GM18870 (cell line): ENCODE data around the gene INKA2.

Experiments
- ATAC-seq: cut with Tn5 transposase; IDR thresholded peaks from one replicate; pipeline ENCODE4 v1.9.1; 2021; ENCODE audit warnings: moderate library complexity; ENCODE audit not compliant: unreplicated experiment

INKA2 gene

DNA sequence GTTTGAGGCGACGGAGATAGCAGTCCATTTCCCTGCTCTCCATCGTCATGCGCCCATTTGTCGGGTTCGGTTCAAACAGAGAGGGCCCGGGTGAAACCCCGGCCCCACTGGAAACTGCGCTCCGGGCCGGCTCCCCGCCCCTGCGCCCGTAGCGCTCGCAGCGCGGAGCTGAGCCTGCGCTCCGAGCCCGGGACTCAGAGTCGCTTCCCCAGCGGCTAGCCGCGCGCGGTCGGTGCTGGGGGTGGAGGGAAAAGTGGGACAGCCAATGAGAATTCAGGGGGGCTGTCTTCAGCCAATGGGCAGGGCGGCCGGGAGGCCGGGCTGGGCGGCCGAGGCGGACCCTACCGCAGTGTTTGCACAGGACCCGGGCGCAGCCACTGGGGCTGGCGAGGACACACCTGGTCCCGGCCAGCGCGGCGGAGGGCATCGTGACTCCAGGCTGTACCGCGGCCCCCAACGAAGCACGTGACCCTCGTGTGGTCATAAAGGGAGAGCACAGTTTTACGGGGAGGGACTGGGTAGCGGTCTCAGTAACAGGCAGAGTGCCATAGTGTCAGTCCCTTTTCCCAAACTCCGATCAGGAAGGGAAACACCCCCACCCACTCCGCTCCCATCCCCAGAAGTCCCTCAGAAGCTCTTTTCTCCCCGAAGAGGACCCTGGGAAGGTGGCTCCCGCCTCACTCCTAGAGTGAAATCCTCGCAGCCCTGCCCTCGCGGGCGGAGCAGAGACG lies at the start of gene INKA2:
Gene INKA2 (minus strand): TSS at position 202 of the 731 bp plus-strand sequence. CDS start 153 bp downstream, at position 49.
- ATAC-seq, result peak; percentile 74

DNA sequence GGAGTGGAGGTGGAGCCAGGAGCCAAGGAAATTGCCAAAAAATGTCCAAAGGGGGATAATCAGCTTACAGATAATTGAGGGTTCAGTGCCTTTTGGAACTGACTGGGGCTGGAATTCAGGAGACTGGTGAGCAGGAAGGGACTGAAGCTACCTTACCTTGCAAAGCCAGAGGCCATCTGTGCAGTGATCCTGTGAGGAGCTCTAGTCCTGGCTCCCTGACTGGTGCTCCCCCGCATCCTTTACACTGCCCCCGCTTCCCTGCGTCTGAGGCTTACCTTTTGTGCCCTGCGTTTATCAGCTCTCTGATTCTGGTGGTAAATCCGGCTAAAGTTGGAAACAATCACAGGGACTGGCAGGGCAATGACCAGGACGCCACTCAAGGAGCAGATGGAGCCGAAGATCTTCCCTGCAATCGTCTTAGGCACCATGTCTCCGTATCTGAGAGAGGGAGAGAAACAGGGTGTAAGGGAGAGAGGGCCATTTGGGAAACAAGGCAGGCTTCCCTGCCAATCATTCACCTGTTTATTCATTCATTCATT lies 47.5 kb upstream of the INKA2 start:
- no peak for ATAC-seq

DNA sequence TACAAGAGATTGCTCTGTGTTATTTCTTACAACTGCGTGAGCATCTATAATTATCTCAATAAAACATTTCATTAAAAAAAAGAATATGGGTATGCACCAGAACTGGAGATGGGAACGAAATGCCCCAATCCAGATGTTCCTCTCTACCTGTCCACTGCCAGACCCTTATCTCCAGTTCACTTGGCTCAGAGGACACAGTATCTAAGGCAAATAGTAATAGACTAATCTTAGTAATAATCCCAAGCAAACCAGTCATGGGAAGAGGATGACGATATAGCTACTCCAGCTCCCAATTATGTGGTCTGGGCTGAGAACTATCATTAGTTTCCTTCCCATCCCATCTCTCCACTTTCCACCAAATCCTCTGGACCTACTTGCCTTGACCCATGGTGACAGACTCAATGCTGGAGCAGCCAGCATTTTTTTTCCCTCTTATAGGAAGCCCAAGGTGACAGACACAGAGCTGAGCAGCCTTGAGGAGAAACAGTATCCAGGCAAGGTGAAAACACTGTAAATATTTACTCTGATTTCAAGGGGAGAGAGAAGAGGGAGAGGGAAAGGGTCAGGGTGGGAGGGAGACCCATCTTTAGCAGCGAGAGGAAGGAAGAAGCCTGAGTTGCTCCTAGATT lies 45.2 kb upstream of the INKA2 start:
- no peak for ATAC-seq

GRCh38 chr1:111779546-111779945 lies 40.4 kb upstream of the INKA2 start:
- no peak for ATAC-seq

DNA sequence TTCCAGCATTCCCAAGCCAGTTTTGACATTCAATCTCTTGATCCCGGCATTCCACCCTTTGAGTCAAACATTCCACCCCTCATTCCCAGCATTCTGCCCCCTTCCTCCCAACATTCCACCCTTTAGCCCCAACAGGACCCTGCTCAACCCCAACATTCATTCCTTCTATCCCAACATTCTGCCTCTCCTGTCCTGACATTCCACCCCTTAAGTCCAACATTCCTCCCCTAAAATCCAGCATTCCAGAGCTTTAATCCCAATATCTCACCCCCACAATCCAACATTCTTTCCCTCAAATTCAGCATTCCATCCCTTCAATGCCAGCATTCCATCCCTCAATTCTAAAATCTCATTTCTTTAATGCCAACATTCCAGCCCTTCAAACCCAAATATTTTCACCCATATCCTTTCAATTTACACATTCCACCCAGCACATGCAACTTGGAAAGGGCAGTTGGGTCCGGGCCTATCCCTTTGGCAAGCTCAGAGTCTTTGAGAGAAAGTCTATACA lies 39.4 kb upstream of the INKA2 start:
- no peak for ATAC-seq

GRCh38 chr1:111778066-111778465 lies 38.9 kb upstream of the INKA2 start:
- ATAC-seq, result no peak

DNA sequence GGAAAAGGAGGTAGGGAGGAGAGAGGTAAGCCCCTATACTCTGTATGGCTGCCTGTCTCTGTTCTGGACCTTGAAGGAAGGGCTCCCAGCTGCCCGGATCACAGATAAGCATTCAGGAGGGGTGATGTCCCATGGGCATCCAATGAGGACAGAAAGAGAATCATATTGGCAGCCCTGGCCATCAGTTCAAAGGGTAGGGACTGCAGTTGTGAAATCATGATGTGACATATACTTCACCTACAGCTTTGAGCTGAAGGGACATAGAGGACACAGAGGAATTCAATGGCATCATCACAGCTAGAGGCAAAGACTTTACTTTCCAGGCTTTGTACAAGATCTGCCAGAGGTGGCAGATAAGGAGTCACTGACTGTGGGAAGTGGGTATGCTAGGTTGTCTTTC lies 38.1 kb upstream of the INKA2 start:
- ATAC-seq, result no peak

GRCh38 chr1:111776861-111777260 lies 37.7 kb upstream of the INKA2 start:
- ATAC-seq, result no peak

DNA sequence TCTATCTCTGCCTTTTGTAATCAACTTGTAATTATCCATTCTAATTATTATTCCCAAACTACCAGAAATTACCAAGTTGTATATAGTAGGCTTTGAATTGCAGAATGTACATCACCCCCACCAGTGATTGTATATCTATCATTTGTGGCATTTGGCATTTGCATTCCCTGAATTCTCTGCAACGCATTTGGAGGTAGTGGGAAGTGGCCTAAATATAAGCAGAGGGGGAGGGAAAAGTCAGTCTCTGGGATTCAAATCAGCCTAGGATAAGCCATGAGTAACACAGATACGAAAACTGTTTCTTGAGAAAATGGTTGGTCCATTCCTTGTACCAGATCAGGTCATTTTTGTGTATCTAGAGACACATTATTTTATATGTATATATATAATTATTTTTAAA lies 37.2 kb upstream of the INKA2 start:
- ATAC-seq, result no peak

GRCh38 chr1:111775966-111776365 lies 36.8 kb upstream of the INKA2 start:
- no peak for ATAC-seq

DNA sequence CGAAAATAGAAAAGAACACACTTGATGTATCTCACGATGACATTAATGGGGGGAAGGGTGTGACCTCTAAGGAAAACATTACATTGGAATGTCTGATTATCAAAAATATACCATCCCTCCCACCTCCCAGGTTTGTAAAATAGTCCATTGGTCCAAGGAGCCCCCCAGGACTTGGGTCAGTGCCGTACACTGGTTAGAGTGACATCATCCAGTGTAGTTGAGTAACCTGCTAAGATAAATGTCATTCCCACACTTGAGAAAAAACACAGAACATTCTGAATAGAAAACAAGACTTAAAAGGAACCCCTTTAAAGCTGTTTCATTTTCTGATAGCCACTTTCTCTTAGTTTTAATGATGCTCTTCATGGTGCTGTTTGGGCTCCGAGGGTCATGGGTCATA lies 31.7 kb upstream of the INKA2 start:
- no peak for ATAC-seq

DNA sequence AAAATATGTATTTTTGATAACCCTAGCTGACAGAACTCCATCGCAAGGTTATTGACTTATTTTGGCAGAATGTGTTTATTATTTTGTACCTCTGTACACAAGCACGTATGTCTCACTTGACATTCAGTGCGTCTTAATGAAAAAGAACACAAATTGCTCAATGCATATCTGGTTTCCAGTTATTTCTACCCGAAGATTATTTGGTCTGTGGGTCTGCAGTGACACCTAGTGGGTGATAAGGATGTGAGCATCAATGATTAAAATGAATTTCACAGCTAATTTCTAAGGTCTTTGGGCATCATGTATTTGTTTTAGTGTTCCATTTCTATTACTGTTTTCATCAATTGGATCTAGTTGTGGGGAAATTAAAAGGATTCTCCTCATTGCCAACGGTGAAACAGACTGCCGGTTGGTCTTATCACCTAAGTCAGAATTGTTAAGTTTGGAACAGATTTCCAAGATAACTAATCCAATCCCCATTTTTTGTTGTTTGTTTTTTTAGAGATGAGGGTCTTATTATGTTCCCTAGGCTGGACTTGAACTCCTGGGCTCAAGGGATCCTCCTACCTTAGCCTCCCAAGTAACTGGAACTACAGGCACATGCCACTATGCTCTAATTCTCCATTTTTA lies 30.4 kb upstream of the INKA2 start:
- ATAC-seq, result no peak

- no peak for ATAC-seq
Observed at GRCh38 chr1:111768625-111769024, 29.4 kb upstream of the INKA2 start.

DNA sequence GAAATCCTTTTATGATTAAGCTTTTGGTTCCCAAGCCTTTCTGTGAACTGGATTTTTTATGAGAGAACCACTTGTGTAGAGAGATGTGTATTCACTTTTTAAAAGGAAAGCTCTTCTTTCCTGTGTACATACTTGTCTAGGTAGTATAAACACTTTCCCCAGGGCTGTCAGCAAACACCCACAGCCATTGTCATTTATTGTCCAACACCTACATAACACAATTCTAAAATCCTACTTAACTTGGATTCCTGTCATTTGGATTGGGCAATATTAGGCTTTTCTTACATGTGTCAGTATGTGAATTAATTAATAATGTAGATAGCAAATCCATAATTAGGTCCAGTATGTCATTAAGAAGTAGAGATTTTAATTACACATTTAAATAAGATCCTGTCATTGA lies 28.8 kb upstream of the INKA2 start:
- no peak for ATAC-seq

GRCh38 chr1:111762332-111762731 lies 23.1 kb upstream of the INKA2 start:
- ATAC-seq, result no peak

GRCh38 chr1:111761717-111762116 lies 22.5 kb upstream of the INKA2 start:
- ATAC-seq, result no peak

- no peak for ATAC-seq
Observed at GRCh38 chr1:111758373-111758772, 19.2 kb upstream of the INKA2 start.

- no peak for ATAC-seq
Observed at GRCh38 chr1:111756124-111756513, 16.9 kb upstream of the INKA2 start.

- ATAC-seq, result peak; percentile 78
Observed at GRCh38 chr1:111755331-111756123, 16.3 kb upstream of the INKA2 start, which contains the start of gene DDX20. DDX20 (plus strand) TSS chr1:111755901; CDS start chr1:111755925, 24 bp downstream.

- ATAC-seq, result no peak
Observed at GRCh38 chr1:111754984-111755330, 15.8 kb upstream of the INKA2 start.
